ENCODE measurements around the gene NAA35.

The NAA35 gene

DNA sequence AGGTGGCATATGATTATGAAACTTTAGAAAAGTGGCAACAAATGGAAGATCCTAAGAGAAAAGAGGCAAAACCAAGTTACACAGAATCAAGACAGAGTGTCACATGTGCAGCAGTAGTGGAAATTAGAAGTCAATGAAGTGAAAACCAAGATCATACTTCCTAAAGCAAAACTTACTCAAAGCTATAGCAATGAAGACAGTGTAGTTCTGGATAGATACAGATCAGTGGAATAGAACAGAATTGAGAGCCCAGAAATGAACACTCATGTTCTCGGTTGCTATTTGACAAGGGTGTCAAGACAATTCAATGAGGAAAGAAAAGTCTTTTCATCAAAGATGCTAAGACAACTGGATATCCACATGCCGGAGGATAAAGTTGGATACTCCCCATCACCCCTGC lies 43.5 kb downstream of the NAA35 start:
- DNase-seq (ENCODE audit: low read depth): no peak
- H3K4me3 ChIP-seq (ENCODE audit: low read depth, low read length): no peak overlapping the region
- TF ChIP-seq, protein P1, sequence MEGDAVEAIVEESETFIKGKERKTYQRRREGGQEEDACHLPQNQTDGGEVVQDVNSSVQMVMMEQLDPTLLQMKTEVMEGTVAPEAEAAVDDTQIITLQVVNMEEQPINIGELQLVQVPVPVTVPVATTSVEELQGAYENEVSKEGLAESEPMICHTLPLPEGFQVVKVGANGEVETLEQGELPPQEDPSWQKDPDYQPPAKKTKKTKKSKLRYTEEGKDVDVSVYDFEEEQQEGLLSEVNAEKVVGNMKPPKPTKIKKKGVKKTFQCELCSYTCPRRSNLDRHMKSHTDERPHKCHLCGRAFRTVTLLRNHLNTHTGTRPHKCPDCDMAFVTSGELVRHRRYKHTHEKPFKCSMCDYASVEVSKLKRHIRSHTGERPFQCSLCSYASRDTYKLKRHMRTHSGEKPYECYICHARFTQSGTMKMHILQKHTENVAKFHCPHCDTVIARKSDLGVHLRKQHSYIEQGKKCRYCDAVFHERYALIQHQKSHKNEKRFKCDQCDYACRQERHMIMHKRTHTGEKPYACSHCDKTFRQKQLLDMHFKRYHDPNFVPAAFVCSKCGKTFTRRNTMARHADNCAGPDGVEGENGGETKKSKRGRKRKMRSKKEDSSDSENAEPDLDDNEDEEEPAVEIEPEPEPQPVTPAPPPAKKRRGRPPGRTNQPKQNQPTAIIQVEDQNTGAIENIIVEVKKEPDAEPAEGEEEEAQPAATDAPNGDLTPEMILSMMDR (IDR thresholded peaks at IDR 0.05; ENCODE audit: insufficient read depth, low read depth, low read length, missing control alignments): no peak

DNA sequence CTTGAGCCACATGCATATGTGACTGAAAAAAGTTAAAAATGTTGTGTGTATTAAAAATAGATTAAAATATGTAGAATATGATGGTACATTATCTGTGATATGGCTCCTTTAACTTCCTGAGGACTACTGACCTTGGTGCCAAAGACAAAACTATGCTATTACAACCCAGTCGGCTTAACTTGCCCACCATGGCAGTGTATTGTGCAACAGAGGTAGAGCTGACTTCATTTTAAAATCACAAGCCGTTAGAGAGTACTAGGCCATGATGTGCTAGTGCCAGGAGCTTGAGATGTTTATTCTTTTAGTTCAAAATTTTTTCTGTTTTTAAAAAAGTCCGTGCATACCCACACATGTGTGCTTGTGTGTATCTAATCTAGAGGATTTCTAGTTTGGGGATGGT lies 46.3 kb downstream of the NAA35 start:
- TF ChIP-seq, protein P1 (IDR thresholded peaks at IDR 0.05; ENCODE audit: insufficient read depth, low read depth, low read length, missing control alignments): no peak
- no peak overlapping the region for H3K4me3 ChIP-seq (ENCODE audit: low read depth, low read length)
- DNase-seq (ENCODE audit: low read depth): no peak

DNA sequence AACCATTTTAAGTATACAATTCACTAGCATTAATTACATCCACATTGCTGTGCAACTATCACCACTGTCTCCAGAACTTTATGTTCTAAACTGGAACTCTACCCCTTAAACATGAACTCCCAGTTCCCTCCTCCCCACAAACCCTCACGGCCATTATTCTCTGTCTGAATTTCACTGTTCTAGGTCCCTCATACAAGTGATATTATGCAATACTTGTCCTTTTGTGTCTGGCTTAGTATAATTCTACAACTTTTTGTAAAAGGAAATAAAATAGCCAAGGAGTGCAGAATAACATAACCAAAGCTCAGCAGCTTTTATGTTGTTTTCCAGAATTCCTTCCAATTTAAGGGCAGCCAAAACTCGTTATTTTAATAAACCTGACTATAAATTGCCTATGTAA lies 53.2 kb downstream of the NAA35 start:
- no peak for DNase-seq (ENCODE audit: low read depth)
- no peak overlapping the region for H3K4me3 ChIP-seq (ENCODE audit: low read depth, low read length)
- TF ChIP-seq, protein P1 (IDR thresholded peaks at IDR 0.05; ENCODE audit: insufficient read depth, low read depth, low read length, missing control alignments): no peak

DNA sequence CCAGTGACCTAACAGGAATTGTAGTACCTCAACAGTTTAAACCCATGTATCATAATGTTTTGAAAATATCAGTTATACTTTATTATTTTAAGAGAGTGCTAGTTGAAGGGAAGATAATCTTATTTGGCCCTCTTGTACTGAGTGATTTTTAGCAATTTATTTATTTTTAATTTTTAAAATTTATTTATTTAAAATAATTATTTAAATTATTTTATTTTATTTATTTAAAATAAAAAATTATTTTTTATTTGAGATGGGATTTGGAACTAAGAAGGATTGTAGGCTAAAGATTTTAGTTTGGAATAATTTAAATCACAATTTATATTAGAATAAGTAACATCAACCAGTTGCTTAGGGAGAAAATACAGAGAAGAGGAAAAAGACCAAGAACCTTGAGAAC lies 54.2 kb downstream of the NAA35 start:
- H3K4me3 ChIP-seq (ENCODE audit: low read depth, low read length): no peak overlapping the region
- DNase-seq (ENCODE audit: low read depth): no peak
- TF ChIP-seq, protein P1 (IDR thresholded peaks at IDR 0.05; ENCODE audit: insufficient read depth, low read depth, low read length, missing control alignments): no peak

DNA sequence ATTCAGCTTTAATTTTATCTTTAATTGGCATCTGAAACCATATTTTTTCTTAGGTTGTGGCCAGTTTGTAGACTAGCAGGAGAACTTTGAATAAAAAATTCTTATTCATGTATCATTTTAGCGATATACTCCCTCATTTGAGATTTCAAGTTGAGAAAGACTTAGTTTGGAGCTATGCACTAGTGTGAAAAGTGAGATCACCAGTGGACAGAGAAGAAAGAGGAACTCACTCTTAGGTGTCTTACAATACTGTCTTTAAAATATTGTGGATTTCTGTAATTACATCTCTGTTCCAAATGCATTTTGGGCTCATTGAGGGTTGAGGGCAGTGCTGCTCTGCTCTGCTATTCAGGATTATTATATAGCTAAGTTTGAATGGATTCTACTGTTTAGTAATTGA lies 54.7 kb downstream of the NAA35 start:
- H3K4me3 ChIP-seq (ENCODE audit: low read depth, low read length): no peak overlapping the region
- TF ChIP-seq, protein P1 (IDR thresholded peaks at IDR 0.05; ENCODE audit: insufficient read depth, low read depth, low read length, missing control alignments): no peak
- no peak for DNase-seq (ENCODE audit: low read depth)

DNA sequence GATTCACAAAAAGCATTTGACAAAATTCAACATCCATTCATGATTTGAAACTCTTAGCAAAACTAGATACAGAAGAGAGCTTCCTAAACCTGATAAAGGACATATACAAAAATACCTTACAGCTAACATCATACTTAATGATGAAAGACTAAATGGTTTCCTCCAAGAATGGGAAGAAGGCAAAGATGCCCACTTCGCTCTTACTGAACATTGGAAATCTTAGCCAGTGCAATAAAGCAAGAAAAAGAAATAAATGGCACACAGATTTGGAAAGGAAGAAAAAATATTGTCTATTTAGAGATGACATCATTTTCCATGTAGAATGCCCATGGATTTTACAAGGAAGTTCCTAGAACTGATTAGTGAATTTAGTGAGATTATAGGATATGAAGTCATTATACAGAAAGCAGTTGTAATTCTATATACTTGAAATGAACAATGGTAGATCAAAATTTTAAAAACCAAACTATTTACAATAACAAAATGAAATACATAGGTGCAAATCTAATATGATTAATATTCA lies 64.4 kb downstream of the NAA35 start:
- no peak overlapping the region for H3K4me3 ChIP-seq (ENCODE audit: low read depth, low read length)
- TF ChIP-seq, protein P1 (IDR thresholded peaks at IDR 0.05; ENCODE audit: insufficient read depth, low read depth, low read length, missing control alignments): no peak
- DNase-seq (ENCODE audit: low read depth): no peak

DNA sequence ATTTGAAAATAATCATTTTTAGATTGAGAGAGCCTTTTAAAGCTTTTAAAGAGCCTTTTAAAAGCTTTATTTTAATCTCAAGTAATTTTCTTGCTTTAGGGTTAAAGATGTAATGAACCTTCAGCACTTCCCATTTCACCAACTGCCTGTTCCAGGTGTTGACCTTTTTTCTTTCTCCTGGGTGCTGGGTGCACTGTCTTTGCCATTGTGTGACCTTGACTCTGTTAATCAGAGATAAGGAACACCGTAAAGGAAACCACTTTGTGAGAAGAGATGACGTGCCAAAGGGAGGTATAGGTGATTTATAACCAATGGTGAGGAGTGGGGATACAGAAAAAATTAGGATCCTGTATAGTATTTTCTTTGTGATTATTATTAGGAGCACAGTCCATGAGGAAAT lies 68.2 kb downstream of the NAA35 start:
- DNase-seq (ENCODE audit: low read depth): no peak
- TF ChIP-seq, protein P1 (IDR thresholded peaks at IDR 0.05; ENCODE audit: insufficient read depth, low read depth, low read length, missing control alignments): no peak
- no peak overlapping the region for H3K4me3 ChIP-seq (ENCODE audit: low read depth, low read length)

All from GM12865 (cell line).